NB4 (cell line): ENCODE measurements around the gene CIB2.

ENCODE experiments used
- POLR2A ChIP-seq: IDR thresholded peaks from 2 replicates; pipeline ENCODE4 v1.6.1; 2011; ENCODE audit warnings: mild to moderate bottlenecking; ENCODE audit not compliant: insufficient read length; ENCODE audit errors: extremely low read depth
- TF ChIP-seq, protein P1 (sequence below): IDR thresholded peaks from one replicate; pipeline ENCODE4 v1.5.1; 2012; ENCODE audit warnings: low read depth, low read length

- no peak for TF ChIP-seq POLR2A
- TF ChIP-seq, protein P1, sequence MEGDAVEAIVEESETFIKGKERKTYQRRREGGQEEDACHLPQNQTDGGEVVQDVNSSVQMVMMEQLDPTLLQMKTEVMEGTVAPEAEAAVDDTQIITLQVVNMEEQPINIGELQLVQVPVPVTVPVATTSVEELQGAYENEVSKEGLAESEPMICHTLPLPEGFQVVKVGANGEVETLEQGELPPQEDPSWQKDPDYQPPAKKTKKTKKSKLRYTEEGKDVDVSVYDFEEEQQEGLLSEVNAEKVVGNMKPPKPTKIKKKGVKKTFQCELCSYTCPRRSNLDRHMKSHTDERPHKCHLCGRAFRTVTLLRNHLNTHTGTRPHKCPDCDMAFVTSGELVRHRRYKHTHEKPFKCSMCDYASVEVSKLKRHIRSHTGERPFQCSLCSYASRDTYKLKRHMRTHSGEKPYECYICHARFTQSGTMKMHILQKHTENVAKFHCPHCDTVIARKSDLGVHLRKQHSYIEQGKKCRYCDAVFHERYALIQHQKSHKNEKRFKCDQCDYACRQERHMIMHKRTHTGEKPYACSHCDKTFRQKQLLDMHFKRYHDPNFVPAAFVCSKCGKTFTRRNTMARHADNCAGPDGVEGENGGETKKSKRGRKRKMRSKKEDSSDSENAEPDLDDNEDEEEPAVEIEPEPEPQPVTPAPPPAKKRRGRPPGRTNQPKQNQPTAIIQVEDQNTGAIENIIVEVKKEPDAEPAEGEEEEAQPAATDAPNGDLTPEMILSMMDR, result no peak
Observed at GRCh38 chr15:78079298-78080087, 51.8 kb downstream of the CIB2 start.
